ENCODE measurements around the gene PLEKHM2.

- TF ChIP-seq EZH2 (IDR thresholded peaks at IDR 0.05; ENCODE audit: borderline replicate concordance, low read length) (no peak), CTCF (conservative IDR thresholded peaks at IDR 0.05 in 1 of 2, IDR thresholded peaks at IDR 0.05 in 1 of 2; ENCODE audit: extremely low read depth in 1 of 2, insufficient read depth in 1 of 2, low read depth in 1 of 2, low read length in 2 of 2) (no peak)
Observed at GRCh38 chr1:15701784-15702183, 17.7 kb downstream of the PLEKHM2 start.

All from mammary epithelial cell (primary cell).